ENCODE measurements around the gene GGA3.
A peak's percentile ranks its signal among the peaks of the same experiment; 100 is the strongest.
"Not testable (repeated sequence)": the region's sequence is repeated elsewhere in the genome, so short reads cannot be mapped to it uniquely, and the experiment has no call there.

Gene GGA3

GRCh38 chr17:75261336-75262111 lies at the start of gene GGA3, which contains the start of gene MRPS7:
Gene GGA3, minus strand, starts transcription at chr17:75261606. Its CDS starts 19 bp downstream, at chr17:75261587.
Gene MRPS7, plus strand, starts transcription at chr17:75261879. Its CDS starts 22 bp downstream, at chr17:75261901.
- DNase-seq (ENCODE audit: low read depth in 2 of 2), result peak; percentile 91 to 95

- DNase-seq (ENCODE audit: low read depth in 2 of 2), result no peak
Observed at GRCh38 chr17:75308732-75309629, 47.6 kb upstream of the GGA3 start.

GRCh38 chr17:75307957-75308731 lies 46.7 kb upstream of the GGA3 start:
- no peak for DNase-seq (ENCODE audit: low read depth in 2 of 2)

GRCh38 chr17:75301502-75302206 lies 40.2 kb upstream of the GGA3 start:
- no peak for DNase-seq (ENCODE audit: low read depth in 2 of 2)

GRCh38 chr17:75301049-75301448 lies 39.6 kb upstream of the GGA3 start:
- no peak for DNase-seq (ENCODE audit: low read depth in 2 of 2)

GRCh38 chr17:75300280-75300679 lies 38.9 kb upstream of the GGA3 start:
- no peak for DNase-seq (ENCODE audit: low read depth in 2 of 2)

GRCh38 chr17:75295201-75296158 lies 34.1 kb upstream of the GGA3 start:
- no peak for DNase-seq (ENCODE audit: low read depth in 2 of 2)

GRCh38 chr17:75292810-75293448 lies 31.5 kb upstream of the GGA3 start:
- DNase-seq (ENCODE audit: low read depth in 2 of 2), result not testable (repeated sequence)

- DNase-seq (ENCODE audit: low read depth in 2 of 2), result peak in 1 of 2 donors; percentile 62
Observed at GRCh38 chr17:75289832-75290337, 28.5 kb upstream of the GGA3 start.

- peak; percentile 95 to 97 for DNase-seq (ENCODE audit: low read depth in 2 of 2)
Observed at GRCh38 chr17:75289115-75289831, 27.9 kb upstream of the GGA3 start, which contains the start of gene SLC25A19. Gene SLC25A19, minus strand, starts transcription at chr17:75289433. Its CDS starts 2,669 bp downstream, at chr17:75286764.

GRCh38 chr17:75288770-75289114 lies 27.3 kb upstream of the GGA3 start:
- no peak for DNase-seq (ENCODE audit: low read depth in 2 of 2)

- no peak for DNase-seq (ENCODE audit: low read depth in 2 of 2)
Observed at GRCh38 chr17:75288359-75288758, 27.0 kb upstream of the GGA3 start.

GRCh38 chr17:75287221-75287620 lies 25.8 kb upstream of the GGA3 start:
- DNase-seq (ENCODE audit: low read depth in 2 of 2), result no peak

- DNase-seq (ENCODE audit: low read depth in 2 of 2), result no peak
Observed at GRCh38 chr17:75285123-75285522, 23.7 kb upstream of the GGA3 start.

GRCh38 chr17:75280189-75280588 lies 18.8 kb upstream of the GGA3 start:
- not testable (repeated sequence) for DNase-seq (ENCODE audit: low read depth in 2 of 2)

GRCh38 chr17:75277664-75278071 lies 16.3 kb upstream of the GGA3 start:
- no peak for DNase-seq (ENCODE audit: low read depth in 2 of 2)

- DNase-seq (ENCODE audit: low read depth in 2 of 2), result no peak
Observed at GRCh38 chr17:75273977-75274708, 12.7 kb upstream of the GGA3 start.

- no peak for DNase-seq (ENCODE audit: low read depth in 2 of 2)
Observed at GRCh38 chr17:75272848-75273184, 11.4 kb upstream of the GGA3 start.
